HCT116 (cell line): Measurements from ENCODE around the gene CARS1.
"Not testable (repeated sequence)": the region's sequence is repeated elsewhere in the genome, so short reads cannot be mapped to it uniquely, and the experiment has no call there.

Source experiments
- CTCF ChIP-seq, 3 experiments: fragments of 200-600 bp in 1 of 3; sonication (generic) in 1 of 3; IDR thresholded peaks in 2 of 3; conservative IDR thresholded peaks in 1 of 3; 2 replicates each; pipeline ENCODE4 v1.5.1; 2012 to 2017; ENCODE audit warnings: low read depth in 2 of 3, low read length in 2 of 3, antibody characterized with exemption in 1 of 3, borderline replicate concordance in 1 of 3, control low read depth in 1 of 3, mild to moderate bottlenecking in 1 of 3, mixed read lengths in 1 of 3, mixed run types in 1 of 3, moderate library complexity in 1 of 3; ENCODE audit not compliant: insufficient read depth in 1 of 3
- EZH2 ChIP-seq: fragments of 200-600 bp; sonication (generic); IDR thresholded peaks from 2 replicates; pipeline ENCODE4 v1.6.1; 2017; ENCODE audit warnings: antibody characterized with exemption, mixed run types
- FOSL1 ChIP-seq: IDR thresholded peaks from 2 replicates; pipeline ENCODE4 v1.6.1; 2012; ENCODE audit warnings: low read depth
- JUND ChIP-seq: IDR thresholded peaks from 2 replicates; pipeline ENCODE4 v1.6.1; 2012
- POLR2A ChIP-seq: IDR thresholded peaks from 2 replicates; pipeline ENCODE4 v1.7.0; 2011; ENCODE audit warnings: borderline replicate concordance; ENCODE audit not compliant: insufficient read depth, insufficient read length; ENCODE audit errors: extremely low read depth
- POLR2AphosphoS5 ChIP-seq: IDR thresholded peaks from 2 replicates; pipeline ENCODE4 v1.6.1; 2011; ENCODE audit warnings: mild to moderate bottlenecking, low read depth, low read length, moderate library complexity
- ZBTB33 ChIP-seq: IDR thresholded peaks from 2 replicates; pipeline ENCODE4 v1.6.1; 2011; ENCODE audit warnings: mild to moderate bottlenecking, low read length, moderate library complexity; ENCODE audit not compliant: insufficient replicate concordance; ENCODE audit errors: extremely low read depth
- ZNF274 ChIP-seq: fragments of 200-500 bp; sonication (Bioruptor generic); IDR thresholded peaks from 2 replicates; pipeline ENCODE4 v1.6.1; 2014; ENCODE audit warnings: mild to moderate bottlenecking, low read depth, low read length, inconsistent platforms

GRCh38 chr11:3066308-3066707, 9.1 kb upstream of the CARS1 start:
- not testable (repeated sequence) for TF ChIP-seq POLR2AphosphoS5; EZH2; ZNF274; FOSL1; CTCF (IDR thresholded peaks at IDR 0.05 in 2 of 3, conservative IDR thresholded peaks at IDR 0.05 in 1 of 3; ENCODE audit: borderline replicate concordance in 1 of 3, insufficient read depth in 1 of 3, low read depth in 2 of 3, low read length in 2 of 3); JUND; ZBTB33; POLR2A
